ENCODE results near the gene NECAP2. TPM values are rescaled to one million over a fixed set of nuclear protein-coding genes. Genes with fewer than 3 reads are reported as not detected.

NECAP2 gene
- total RNA-seq, 4 donors from 2014 or later: 38.5 to 48.4 (median 47.2) TPM

- no peak for TF ChIP-seq CTCF (IDR thresholded peaks at IDR 0.05)
- TF ChIP-seq POLR2A (IDR thresholded peaks at IDR 0.05): no peak
- DNase-seq: no peak
- 32 to 61% methylated on average over 3 of the region's 3 CpGs for WGBS, 2 donors
- peaks cover 5 to 18% (median 11%) of the 10 kb centered on the region in 3 donors for H3K4me1 ChIP-seq
- H3K36me3 ChIP-seq: peaks cover 0 to under 1% (median 0%) of the 10 kb centered on the region in 3 donors
- H3K9me3 ChIP-seq: no peaks in the 10 kb centered on the region
- no peak within 1 kb of the TSS for H3K4me3 ChIP-seq
- H3K27me3 ChIP-seq: peaks cover 0 to 7% (median 0%) of the 10 kb centered on the region in 4 donors
- intact Hi-C loops (cut with DNase I): no loop called here
- H3K27ac ChIP-seq: no peak within 1 kb of the TSS
Observed at GRCh38 chr1:16436946-16437474, 3.5 kb upstream of the NECAP2 start, which contains the start of gene SPATA21. SPATA21 (minus strand) TSS chr1:16437424; CDS start chr1:16431371, 6,053 bp downstream.

GRCh38 chr1:16438516-16438915 is 2.0 kb upstream of the NECAP2 start:
- WGBS, 2 donors: 75 to 91% methylated on average over 2 of the region's 2 CpGs
- H3K27me3 ChIP-seq: peaks cover 0 to 1% (median 0%) of the 10 kb centered on the region in 4 donors
- no peak for DNase-seq
- H3K27ac ChIP-seq: no peak overlapping the region
- H3K4me3 ChIP-seq: no peak overlapping the region
- no peaks in the 10 kb centered on the region for H3K9me3 ChIP-seq
- TF ChIP-seq POLR2A (IDR thresholded peaks at IDR 0.05) (no peak), CTCF (IDR thresholded peaks at IDR 0.05) (no peak)
- intact Hi-C loops (cut with DNase I): no loop called here
- peaks cover 0 to 16% (median under 1%) of the 10 kb centered on the region in 3 donors for H3K36me3 ChIP-seq
- H3K4me1 ChIP-seq: peaks cover 8 to 33% (median 25%) of the 10 kb centered on the region in 3 donors

- Histone ChIP-seq H3K27me3 (no peaks in the 10 kb centered on the region), H3K4me1 (peaks cover 11 to 37% (median 29%) of the 10 kb centered on the region in 3 donors), H3K36me3 (peaks cover 0 to 20% (median 5%) of the 10 kb centered on the region in 3 donors), H3K4me3 (no peak overlapping the region), H3K27ac (peak overlapping the region in 1 of 4 donors; percentile 3), H3K9me3 (no peaks in the 10 kb centered on the region)
- intact Hi-C loops (cut with DNase I): no loop called here
- 83 to 91% methylated on average over 2 of the region's 2 CpGs for WGBS, 2 donors
- TF ChIP-seq POLR2A (IDR thresholded peaks at IDR 0.05) (no peak), CTCF (IDR thresholded peaks at IDR 0.05) (no peak)
- no peak for DNase-seq
Observed at GRCh38 chr1:16438924-16439323, 1.6 kb upstream of the NECAP2 start.

- no peak for DNase-seq
- intact Hi-C loops (cut with DNase I): loop anchor here (10.0 kb wide), 1 partner anchor 55 kb away; no protein-coding TSS in a partner anchor
- Histone ChIP-seq H3K36me3 (peaks cover 2 to 32% (median 11%) of the 10 kb centered on the region in 3 donors), H3K9me3 (no peaks in the 10 kb centered on the region), H3K4me3 (peak overlapping the region; percentile 92 to 98 (median 95)), H3K27ac (peak overlapping the region; percentile 85 to 96 (median 91)), H3K27me3 (no peaks in the 10 kb centered on the region), H3K4me1 (peaks cover 11 to 44% (median 30%) of the 10 kb centered on the region in 3 donors)
- no peak for TF ChIP-seq POLR2A (IDR thresholded peaks at IDR 0.05)
- WGBS, 2 donors: 36 to 48% methylated on average over 2 to 4 of the region's 7 CpGs
Observed at GRCh38 chr1:16440131-16440469, 424 bp upstream of the NECAP2 start.

GRCh38 chr1:16441282-16441665 is 750 bp downstream of the NECAP2 start:
- Histone ChIP-seq H3K9me3 (no peaks in the 10 kb centered on the region), H3K4me3 (peak overlapping the region; percentile 92 to 98 (median 95)), H3K27me3 (no peaks in the 10 kb centered on the region), H3K4me1 (peaks cover 11 to 44% (median 30%) of the 10 kb centered on the region in 3 donors), H3K36me3 (peaks cover 9 to 43% (median 21%) of the 10 kb centered on the region in 3 donors), H3K27ac (peak overlapping the region; percentile 85 to 96 (median 91))
- intact Hi-C loops (cut with DNase I): loop anchor here (10.0 kb wide), 1 partner anchor 54 kb away; no protein-coding TSS in a partner anchor
- no peak for DNase-seq
- 0% methylated on average over 10 to 12 of the region's 12 CpGs for WGBS, 2 donors
- no peak for TF ChIP-seq POLR2A (IDR thresholded peaks at IDR 0.05)
- TF ChIP-seq CTCF (IDR thresholded peaks at IDR 0.05): no peak
